HG02884 (cell line): ENCODE results near the gene GPT2.

Experiments
- ATAC-seq: cut with Tn5 transposase; IDR thresholded peaks from one replicate; pipeline ENCODE4 v1.9.1; 2021; ENCODE audit warnings: mild to moderate bottlenecking, moderate library complexity; ENCODE audit not compliant: unreplicated experiment

The GPT2 gene

GRCh38 chr16:46961373-46962353, 77.5 kb downstream of the GPT2 start:
- ATAC-seq: no peak

GRCh38 chr16:46962629-46963028, 78.5 kb downstream of the GPT2 start:
- ATAC-seq: no peak

GRCh38 chr16:46968063-46968435, 83.9 kb downstream of the GPT2 start:
- ATAC-seq: no peak

- no peak for ATAC-seq
Measured at GRCh38 chr16:46970089-46970488, 85.9 kb downstream of the GPT2 start.

- ATAC-seq: no peak
Measured at GRCh38 chr16:46971271-46971670, 87.1 kb downstream of the GPT2 start.

- ATAC-seq: peak; percentile 42
Measured at GRCh38 chr16:46972429-46973206, 88.5 kb downstream of the GPT2 start.

GRCh38 chr16:46973207-46973995, 89.2 kb downstream of the GPT2 start, which contains the start of gene DNAJA2:
TSS of gene DNAJA2 (minus strand) at chr16:46973674. CDS start at chr16:46973572, 102 bp downstream.
- ATAC-seq: peak; percentile 75

GRCh38 chr16:46973996-46974324, 89.8 kb downstream of the GPT2 start:
- no peak for ATAC-seq

GRCh38 chr16:46974352-46974751, 90.2 kb downstream of the GPT2 start:
- ATAC-seq: no peak

- no peak for ATAC-seq
Measured at GRCh38 chr16:46975165-46975564, 91.0 kb downstream of the GPT2 start.

GRCh38 chr16:46975908-46976470, 91.8 kb downstream of the GPT2 start:
- ATAC-seq: no peak

GRCh38 chr16:46976550-46976949, 92.4 kb downstream of the GPT2 start:
- ATAC-seq: no peak
